NCI-H2029 (cell line): ENCODE data around the gene AK5.

Experiments used
- DNase-seq: peaks from one replicate; lab custom pipeline; 2025; lab: John Stamatoyannopoulos, UW

AK5 gene

GRCh38 chr1:77350012-77350770 lies 68.4 kb downstream of the AK5 start:
- no peak for DNase-seq

- no peak for DNase-seq
Observed at GRCh38 chr1:77354536-77354935, 72.7 kb downstream of the AK5 start.

GRCh38 chr1:77355010-77355409 lies 73.2 kb downstream of the AK5 start:
- DNase-seq: no peak

GRCh38 chr1:77356136-77356535 lies 74.3 kb downstream of the AK5 start:
- DNase-seq: no peak

GRCh38 chr1:77360256-77360655 lies 78.4 kb downstream of the AK5 start:
- no peak for DNase-seq

DNA sequence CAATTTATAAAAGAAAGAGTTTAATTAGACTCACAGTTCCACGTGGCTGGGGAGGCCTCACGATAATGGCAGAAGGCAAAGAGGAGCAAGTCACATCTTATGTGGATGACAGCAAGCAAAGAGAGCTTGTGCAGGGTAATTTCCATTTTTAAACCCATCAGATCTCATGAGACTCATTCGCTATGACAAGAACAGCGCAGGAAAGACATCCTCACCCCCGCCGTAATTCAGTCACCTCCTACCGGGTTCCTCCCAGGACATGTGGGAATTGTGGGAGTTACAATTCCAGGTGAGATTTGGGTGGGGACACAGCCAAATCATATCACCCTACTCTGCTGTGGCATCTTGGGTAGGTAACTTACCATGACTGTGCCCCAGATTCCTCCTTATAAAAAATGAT lies 79.8 kb downstream of the AK5 start:
- DNase-seq: no peak

GRCh38 chr1:77370161-77370560 lies 88.3 kb downstream of the AK5 start:
- DNase-seq: no peak

- DNase-seq: no peak
Observed at GRCh38 chr1:77370583-77371306, 88.9 kb downstream of the AK5 start.

- no peak for DNase-seq
Observed at GRCh38 chr1:77371396-77371795, 89.6 kb downstream of the AK5 start.

DNA sequence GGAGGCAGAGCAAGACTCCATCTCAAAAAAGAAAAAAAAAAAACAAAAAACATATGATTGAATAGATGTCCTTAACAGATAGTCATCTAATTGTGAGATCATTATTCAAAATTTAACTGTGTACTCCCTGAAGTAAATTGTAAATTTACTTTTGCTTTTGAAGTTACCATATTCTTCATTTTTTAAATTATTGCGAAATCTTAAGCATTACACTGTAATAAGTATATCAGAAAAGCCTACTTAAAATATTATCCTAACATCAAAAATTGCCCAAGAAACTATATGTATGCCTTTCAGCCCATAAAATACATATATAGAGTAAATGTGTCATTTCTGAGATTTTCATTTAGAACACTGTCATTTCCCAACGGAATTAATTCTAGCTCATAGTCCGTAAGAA lies 91.9 kb downstream of the AK5 start:
- no peak for DNase-seq

DNA sequence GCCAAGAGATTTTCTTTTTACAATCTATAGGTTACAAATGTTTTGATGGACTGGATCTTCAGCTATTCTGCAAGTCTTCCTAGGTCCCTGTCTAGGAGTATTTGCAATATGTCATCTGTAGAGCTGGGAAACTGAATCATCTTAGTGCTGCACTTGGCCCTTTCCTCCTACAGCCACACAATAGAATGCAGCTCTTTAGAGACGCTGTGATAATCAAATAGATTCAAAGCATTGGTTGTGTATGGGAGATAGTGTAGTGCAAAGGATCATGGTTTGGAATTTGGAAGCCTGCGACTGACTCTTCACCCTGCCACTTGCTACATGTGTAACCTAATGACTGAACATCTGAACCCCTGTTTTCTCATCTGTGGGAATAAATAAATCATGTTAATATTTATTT lies 93.7 kb downstream of the AK5 start:
- no peak for DNase-seq

- DNase-seq: no peak
Observed at GRCh38 chr1:77375990-77376389, 94.2 kb downstream of the AK5 start.

- DNase-seq: no peak
Observed at GRCh38 chr1:77378723-77379535, 97.1 kb downstream of the AK5 start.

DNA sequence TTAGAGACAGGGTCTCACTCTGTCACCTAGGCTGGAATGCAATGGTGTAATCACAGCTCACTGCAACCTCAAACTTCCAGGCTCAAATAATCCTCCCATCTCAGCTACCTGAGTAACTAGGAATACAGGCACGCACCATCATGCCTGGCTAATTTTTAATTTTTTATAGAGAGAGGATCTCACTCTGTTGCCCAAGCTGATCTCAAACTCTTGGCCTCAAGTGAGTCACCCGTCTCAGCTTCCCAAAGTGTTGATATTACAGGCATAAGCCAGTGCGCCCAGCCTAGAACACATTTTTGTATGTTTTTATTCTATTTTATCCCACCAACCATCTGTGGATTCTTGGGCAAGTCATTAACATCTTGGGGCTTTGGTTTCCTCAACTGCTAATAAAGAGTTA lies 100.5 kb downstream of the AK5 start:
- no peak for DNase-seq

DNA sequence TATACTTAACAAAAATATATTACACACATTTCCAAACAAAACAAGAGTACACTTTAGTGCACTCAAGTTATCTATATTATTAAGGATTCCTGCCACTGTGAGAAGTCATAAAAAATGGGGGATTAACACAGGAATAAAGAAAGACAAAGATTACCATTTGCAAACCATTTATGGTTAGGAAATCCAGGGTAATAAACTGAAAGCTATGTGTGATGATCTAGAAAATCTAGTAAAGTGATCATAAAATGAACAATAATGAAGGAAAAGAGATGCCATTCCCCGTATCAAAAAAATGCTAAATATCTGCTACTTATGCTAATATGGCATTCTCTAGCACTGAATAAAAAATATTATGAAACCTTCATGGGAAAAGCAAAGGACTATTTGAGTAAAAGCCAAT lies 101.4 kb downstream of the AK5 start:
- DNase-seq: no peak

- no peak for DNase-seq
Observed at GRCh38 chr1:77385551-77385950, 103.7 kb downstream of the AK5 start.

GRCh38 chr1:77386276-77386675 lies 104.5 kb downstream of the AK5 start:
- no peak for DNase-seq

- no peak for DNase-seq
Observed at GRCh38 chr1:77387553-77387952, 105.7 kb downstream of the AK5 start.

DNA sequence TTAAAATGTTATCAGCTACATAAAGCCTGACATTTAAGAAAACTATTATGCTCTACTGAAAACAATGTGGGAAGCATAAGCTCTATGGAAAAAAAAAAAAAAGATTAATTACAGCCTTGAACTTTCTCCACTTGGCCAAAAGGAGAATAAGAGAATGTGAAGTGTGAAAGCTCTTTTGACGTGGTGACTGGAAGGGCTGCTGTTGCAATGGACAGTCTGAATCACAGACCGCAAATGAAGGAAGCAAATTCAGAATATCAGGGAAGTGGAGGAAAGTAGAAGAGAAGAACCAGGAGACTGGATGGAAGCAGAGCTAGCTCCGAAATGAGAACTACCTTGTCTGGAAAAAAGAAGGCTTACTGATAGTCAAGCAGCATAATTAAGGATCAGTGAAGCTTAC lies 106.8 kb downstream of the AK5 start:
- no peak for DNase-seq

DNA sequence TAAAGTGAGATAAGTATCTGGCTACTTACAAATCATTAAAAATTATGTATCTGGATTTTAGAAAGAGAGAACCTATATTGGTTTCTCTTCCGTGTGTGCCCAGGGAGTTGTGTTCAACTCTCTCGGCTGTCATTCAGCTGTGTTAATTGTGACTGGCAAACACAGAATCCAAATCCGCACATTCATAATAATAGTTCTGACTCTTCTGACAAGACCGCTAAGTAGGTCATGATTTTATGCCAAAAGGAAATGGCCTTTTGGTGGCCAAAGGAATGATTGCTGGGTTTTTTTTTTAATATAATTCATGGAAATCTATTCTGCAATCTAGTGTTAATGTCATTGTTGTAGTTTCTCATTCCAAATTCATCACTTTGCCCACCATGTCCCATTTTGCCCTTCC lies 110.7 kb downstream of the AK5 start:
- no peak for DNase-seq

DNA sequence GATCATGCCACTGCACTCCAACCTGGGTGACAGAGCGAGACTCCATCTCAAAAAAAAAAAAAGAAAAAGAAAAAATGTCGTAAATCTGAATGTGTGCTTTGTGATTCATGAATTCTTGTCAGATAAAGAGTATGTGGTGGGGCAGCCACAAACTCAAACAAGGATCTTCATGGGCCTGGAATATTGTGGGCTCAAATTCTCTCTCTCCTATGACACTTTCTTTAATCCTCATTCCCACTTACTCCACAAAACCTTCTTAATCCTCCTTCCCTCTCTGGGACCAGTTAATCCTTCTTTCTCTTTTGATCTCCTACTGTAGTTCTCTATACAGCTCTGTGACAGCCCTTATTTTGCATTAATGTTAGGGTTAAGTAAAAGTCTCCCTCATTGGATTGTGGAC lies 112.3 kb downstream of the AK5 start:
- DNase-seq: no peak

DNA sequence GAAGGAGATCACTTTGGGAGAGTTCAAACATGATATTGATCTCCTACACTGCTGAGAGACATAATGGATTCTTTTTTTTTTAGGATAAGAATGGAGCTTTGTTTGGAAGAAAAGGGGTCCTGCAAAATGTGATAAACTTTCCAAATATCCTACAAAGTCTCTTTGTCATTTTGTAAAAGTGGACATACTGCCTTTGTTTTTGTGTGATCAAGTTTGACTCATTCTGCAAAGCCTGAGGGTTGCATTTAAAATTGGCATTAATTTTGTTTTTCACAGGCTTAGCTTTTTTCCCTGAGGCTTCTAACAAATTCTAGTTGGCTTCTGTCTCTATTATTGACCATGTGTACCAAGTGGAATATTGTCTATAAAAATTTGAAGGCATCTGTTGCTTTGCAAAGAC lies 113.2 kb downstream of the AK5 start:
- no peak for DNase-seq

- no peak for DNase-seq
Observed at GRCh38 chr1:77398152-77398551, 116.3 kb downstream of the AK5 start.
